ENCODE measurements around the gene SLC26A9. TPM values are rescaled to one million over a fixed set of nuclear protein-coding genes. Genes with fewer than 3 reads are reported as not detected.

SLC26A9 gene
- total RNA-seq, 1 experiment from 2014 or later: 0.15 TPM

GRCh38 chr1:205932776-205933175 lies 10.5 kb downstream of the SLC26A9 start (continued):
- TF ChIP-seq OVOL2 (CRISPR knock-in tag; IDR thresholded peaks at IDR 0.05; ENCODE audit: borderline replicate concordance) (no peak), AR (CRISPR knock-in tag; IDR thresholded peaks at IDR 0.05) (no peak), MLX (CRISPR knock-in tag; IDR thresholded peaks at IDR 0.05) (no peak), IRF1 (CRISPR knock-in tag; IDR thresholded peaks at IDR 0.05) (no peak), ZNF423 (CRISPR knock-in tag; IDR thresholded peaks at IDR 0.05) (no peak), TP53 (CRISPR knock-in tag; IDR thresholded peaks at IDR 0.05) (no peak), SMAD3 (CRISPR knock-in tag; IDR thresholded peaks at IDR 0.05; ENCODE audit: borderline replicate concordance) (no peak)

- CTCF ChIA-PET: interaction anchor here (1.1 to 9.7 kb wide), 5 partner anchors 9 to 54 kb away, joined by 3 to 77 read pairs (median 3); no protein-coding TSS in a partner anchor
- H3K27me3 Mint-ChIP-seq (ENCODE audit: low read depth): no peaks in the 10 kb centered on the region; the same call in 1 of the 2 replicates
- TF ChIP-seq TP53 (CRISPR knock-in tag; IDR thresholded peaks at IDR 0.05): no peak
- no peak for TF ChIP-seq STAT6 (CRISPR knock-in tag; conservative IDR thresholded peaks at IDR 0.05; ENCODE audit: low read depth)
- no peak for TF ChIP-seq AR (CRISPR knock-in tag; IDR thresholded peaks at IDR 0.05)
- no peak for TF ChIP-seq SP1 (CRISPR knock-in tag; conservative IDR thresholded peaks at IDR 0.05)
- TF ChIP-seq CDX4 (CRISPR knock-in tag; IDR thresholded peaks at IDR 0.05; ENCODE audit: borderline replicate concordance): no peak
- TF ChIP-seq RELA (CRISPR knock-in tag; IDR thresholded peaks at IDR 0.05; ENCODE audit: borderline replicate concordance): no peak
- no peak for TF ChIP-seq E2F4 (CRISPR knock-in tag; IDR thresholded peaks at IDR 0.05; ENCODE audit: borderline replicate concordance, low read depth)
- TF ChIP-seq NR3C1 (CRISPR knock-in tag; conservative IDR thresholded peaks at IDR 0.05; ENCODE audit: low read depth): no peak
- no peak for TF ChIP-seq ZNF532 (CRISPR knock-in tag; IDR thresholded peaks at IDR 0.05; ENCODE audit: borderline replicate concordance)
- TF ChIP-seq CBFB (CRISPR knock-in tag; IDR thresholded peaks at IDR 0.05; ENCODE audit: low read depth): no peak
- H3K4me1 Mint-ChIP-seq: peaks cover 21% of the 10 kb centered on the region
- DNase-seq (ENCODE audit: low spot score) (no peak), ATAC-seq (no peak)
- H3K27ac Mint-ChIP-seq: no peak overlapping the region
- no peak overlapping the region for H3K4me3 Mint-ChIP-seq
- POLR2A ChIA-PET: no interaction called here
- no peaks in the 10 kb centered on the region for H3K9me3 Mint-ChIP-seq
- H3K36me3 Mint-ChIP-seq: no peaks in the 10 kb centered on the region
These were observed 12.4 kb downstream of the SLC26A9 start for GRCh38 chr1:205930799-205931281.
